Ascending aorta (tissue), 2 donors: ENCODE measurements around the gene EBF3. TPM values are rescaled to one million over a fixed set of nuclear protein-coding genes. Genes with fewer than 3 reads are reported as not detected.

Source experiments
- DNase-seq, 2 donors: peaks; one replicate each; pipeline ENCODE4 v3.0.0-alpha.2; 2019; ENCODE audit warnings: low spot score in 2 of 2
- H3K27ac ChIP-seq, 2 donors: fragments of 200-600 bp; sonication (generic); one replicate each; pipeline ENCODE4 v1.5.1; 2016 to 2017; ENCODE audit warnings: mild to moderate bottlenecking in 1 of 2
- H3K27me3 ChIP-seq: fragments of 200-600 bp; sonication (generic); one replicate; pipeline ENCODE4 v1.5.1; 2017
- H3K36me3 ChIP-seq, 2 donors: fragments of 200-600 bp; sonication (generic); one replicate each; pipeline ENCODE4 v1.5.1; 2016
- H3K4me1 ChIP-seq, 2 donors: fragments of 200-600 bp; sonication (generic); one replicate each; pipeline ENCODE4 v1.5.1; 2016 to 2017; ENCODE audit warnings: mild to moderate bottlenecking in 1 of 2
- H3K4me3 ChIP-seq, 2 donors: fragments of 200-600 bp; sonication (generic); one replicate each; pipeline ENCODE4 v1.5.1; 2016 to 2017; ENCODE audit warnings: mild to moderate bottlenecking in 1 of 2
- H3K9me3 ChIP-seq, 2 donors: fragments of 200-600 bp; sonication (generic); one replicate each; pipeline ENCODE4 v1.5.1; 2016
- intact Hi-C: fragments of 100-400 bp; cut with DNase I; formaldehyde crosslinking; loops from one replicate; pipeline ENCODE4 v1.15.1; 2023
- total RNA-seq: library from RNA; depleted of rRNA; stranded (reverse); fragments of >200 nt; gene quantifications from one replicate; pipeline ENCODE4 v1.1.0, GENCODE V29; 2016
- TF ChIP-seq, protein P1 (sequence below), 3 experiments: fragments of 200-600 bp in 2 of 3; fragments of 450-650 bp in 1 of 3; sonication (generic) in 2 of 3; IDR thresholded peaks; one replicate each; pipeline ENCODE4 v1.5.1; 2016 to 2019; ENCODE audit warnings: antibody characterized with exemption in 3 of 3, mild to moderate bottlenecking in 1 of 3, moderate library complexity in 1 of 3

Gene EBF3
- total RNA-seq, 1 donor from 2014 or later: 20.2 TPM

DNA sequence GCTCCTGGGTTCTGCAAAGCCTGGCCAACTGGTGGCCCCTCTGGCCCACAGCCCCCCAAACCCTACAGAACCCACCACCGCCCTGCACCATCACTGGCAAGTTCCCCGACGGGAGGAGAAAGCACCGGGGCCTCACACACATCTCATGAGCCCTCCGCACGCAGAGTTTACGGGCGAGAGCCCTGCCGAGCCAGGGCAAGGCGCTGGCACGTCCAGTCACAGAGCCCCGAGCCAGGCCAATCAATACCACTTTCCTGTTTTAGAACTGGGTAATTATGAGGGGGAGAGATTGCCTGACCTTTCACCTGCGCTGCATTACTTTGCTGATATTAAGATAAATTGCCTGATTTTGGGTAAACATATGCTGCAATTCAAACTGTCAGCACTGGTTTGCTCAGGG, 113.3 kb downstream of the EBF3 start:
- no peaks in the 10 kb centered on the region for H3K36me3 ChIP-seq
- TF ChIP-seq, protein P1, sequence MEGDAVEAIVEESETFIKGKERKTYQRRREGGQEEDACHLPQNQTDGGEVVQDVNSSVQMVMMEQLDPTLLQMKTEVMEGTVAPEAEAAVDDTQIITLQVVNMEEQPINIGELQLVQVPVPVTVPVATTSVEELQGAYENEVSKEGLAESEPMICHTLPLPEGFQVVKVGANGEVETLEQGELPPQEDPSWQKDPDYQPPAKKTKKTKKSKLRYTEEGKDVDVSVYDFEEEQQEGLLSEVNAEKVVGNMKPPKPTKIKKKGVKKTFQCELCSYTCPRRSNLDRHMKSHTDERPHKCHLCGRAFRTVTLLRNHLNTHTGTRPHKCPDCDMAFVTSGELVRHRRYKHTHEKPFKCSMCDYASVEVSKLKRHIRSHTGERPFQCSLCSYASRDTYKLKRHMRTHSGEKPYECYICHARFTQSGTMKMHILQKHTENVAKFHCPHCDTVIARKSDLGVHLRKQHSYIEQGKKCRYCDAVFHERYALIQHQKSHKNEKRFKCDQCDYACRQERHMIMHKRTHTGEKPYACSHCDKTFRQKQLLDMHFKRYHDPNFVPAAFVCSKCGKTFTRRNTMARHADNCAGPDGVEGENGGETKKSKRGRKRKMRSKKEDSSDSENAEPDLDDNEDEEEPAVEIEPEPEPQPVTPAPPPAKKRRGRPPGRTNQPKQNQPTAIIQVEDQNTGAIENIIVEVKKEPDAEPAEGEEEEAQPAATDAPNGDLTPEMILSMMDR (IDR thresholded peaks at IDR 0.05): no peak
- intact Hi-C loops: no loop called here
- H3K9me3 ChIP-seq: no peaks in the 10 kb centered on the region
- no peak overlapping the region for H3K27ac ChIP-seq
- no peak overlapping the region for H3K4me3 ChIP-seq
- no peaks in the 10 kb centered on the region for H3K27me3 ChIP-seq
- no peaks in the 10 kb centered on the region for H3K4me1 ChIP-seq
- DNase-seq: no peak

DNA sequence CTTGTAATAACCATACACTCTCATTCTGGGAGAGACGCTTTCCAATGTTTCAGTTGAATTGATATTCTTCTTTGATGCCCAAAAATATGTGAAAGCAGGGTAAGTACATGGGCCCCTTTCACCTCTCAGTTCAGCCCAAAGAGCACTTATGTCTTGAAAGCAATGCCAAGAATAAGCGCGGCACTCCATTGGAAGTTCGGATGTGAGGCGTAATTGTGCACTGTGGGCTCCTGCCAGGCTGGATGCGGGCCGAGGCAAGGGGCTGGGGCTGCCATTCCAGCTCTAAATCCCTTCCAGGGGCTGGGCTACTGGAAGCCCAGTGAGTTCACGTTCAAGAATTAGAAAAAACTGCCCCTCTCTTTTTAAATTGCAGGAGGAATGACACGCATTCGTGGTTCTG, 113.8 kb downstream of the EBF3 start:
- Histone ChIP-seq H3K4me3 (no peak overlapping the region), H3K27me3 (no peaks in the 10 kb centered on the region), H3K36me3 (no peaks in the 10 kb centered on the region), H3K27ac (no peak overlapping the region), H3K9me3 (no peaks in the 10 kb centered on the region), H3K4me1 (no peaks in the 10 kb centered on the region)
- intact Hi-C loops: no loop called here
- DNase-seq: no peak
- TF ChIP-seq, protein P1 (IDR thresholded peaks at IDR 0.05): no peak

DNA sequence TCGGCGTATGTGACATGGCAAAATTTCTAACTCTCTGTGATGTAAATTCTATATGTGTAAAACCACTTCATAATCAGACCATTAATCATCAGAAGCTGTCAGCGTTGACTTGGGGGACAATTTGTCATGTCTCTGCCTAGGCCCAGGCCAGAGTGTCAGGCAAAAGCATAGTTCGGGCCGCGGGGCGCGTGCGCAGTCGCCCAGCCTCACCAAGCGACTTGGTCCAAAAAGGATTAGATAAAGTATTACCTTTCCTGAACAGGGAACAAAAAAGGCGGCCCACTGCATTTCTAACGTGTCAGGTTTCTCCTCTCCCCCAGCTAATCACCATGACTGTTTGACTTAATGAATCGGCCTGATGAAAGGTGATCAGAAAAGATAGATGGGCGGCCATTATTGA, 114.2 kb downstream of the EBF3 start:
- H3K27ac ChIP-seq: no peak overlapping the region
- TF ChIP-seq, protein P1 (IDR thresholded peaks at IDR 0.05): no peak
- intact Hi-C loops: no loop called here

DNA sequence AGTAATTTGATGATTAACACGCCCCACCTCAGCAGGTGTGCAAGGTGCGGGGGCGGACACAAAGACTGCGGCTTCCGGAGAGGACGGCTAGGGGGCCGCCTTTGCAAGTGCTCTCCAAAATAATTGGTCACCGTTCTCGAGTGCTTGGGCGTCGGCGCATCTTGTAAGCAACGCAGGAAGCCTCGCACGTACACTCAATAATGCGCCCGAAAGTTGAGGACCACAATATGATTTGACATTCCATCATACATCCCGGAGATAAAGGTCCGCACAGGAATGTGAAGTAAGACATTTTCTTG, 114.7 kb downstream of the EBF3 start:
- no peak overlapping the region for H3K27ac ChIP-seq
- no peaks in the 10 kb centered on the region for H3K9me3 ChIP-seq
- TF ChIP-seq, protein P1 (IDR thresholded peaks at IDR 0.05): no peak
- no peaks in the 10 kb centered on the region for H3K36me3 ChIP-seq
- H3K4me3 ChIP-seq: no peak overlapping the region
- H3K27me3 ChIP-seq: no peaks in the 10 kb centered on the region
- no peak for DNase-seq
- no peaks in the 10 kb centered on the region for H3K4me1 ChIP-seq
- intact Hi-C loops: no loop called here

More for the DNA sequence above, 114.2 kb downstream of the EBF3 start:
- no peak for DNase-seq
- H3K36me3 ChIP-seq: no peaks in the 10 kb centered on the region
- H3K4me3 ChIP-seq: no peak overlapping the region
- no peaks in the 10 kb centered on the region for H3K4me1 ChIP-seq
- H3K27me3 ChIP-seq: no peaks in the 10 kb centered on the region
- no peaks in the 10 kb centered on the region for H3K9me3 ChIP-seq

DNA sequence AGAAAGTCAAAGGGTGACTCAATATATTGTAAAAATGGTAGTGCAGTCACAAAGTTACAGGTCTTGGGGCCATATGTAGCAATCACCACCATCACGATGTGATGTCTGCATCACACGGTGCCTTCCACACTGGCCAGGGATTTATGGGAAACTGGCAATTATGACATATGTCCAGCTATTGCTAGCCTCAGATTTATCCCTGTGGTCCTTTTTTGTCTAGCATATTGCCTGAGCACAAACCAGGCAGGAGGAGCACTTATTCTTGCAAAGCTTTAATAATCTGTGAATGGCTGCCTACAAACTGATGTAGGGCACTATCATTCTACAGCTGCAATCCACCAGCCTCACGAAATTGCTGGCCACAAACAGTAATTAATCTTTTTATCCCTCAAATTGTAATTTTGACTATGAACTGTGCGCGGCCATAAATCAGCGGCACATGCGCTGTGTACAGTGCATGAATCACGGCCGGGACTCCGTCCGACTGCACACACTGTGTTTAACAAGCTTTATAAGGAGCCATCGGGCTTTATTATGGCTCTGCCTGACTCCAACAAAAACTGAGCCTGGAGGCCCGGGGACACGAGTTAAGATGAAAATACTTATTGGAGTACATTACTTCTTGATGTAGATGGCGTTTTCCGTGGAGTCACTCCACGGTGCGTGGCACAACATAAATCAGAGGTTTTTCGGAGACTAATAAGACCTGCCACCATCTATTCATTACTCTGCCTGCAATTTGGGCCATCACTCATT, 115.2 kb downstream of the EBF3 start:
- TF ChIP-seq, protein P1 (IDR thresholded peaks at IDR 0.05): no peak
- H3K9me3 ChIP-seq: no peaks in the 10 kb centered on the region
- H3K27ac ChIP-seq: no peak overlapping the region
- no peaks in the 10 kb centered on the region for H3K4me1 ChIP-seq
- intact Hi-C loops: no loop called here
- H3K36me3 ChIP-seq: no peaks in the 10 kb centered on the region
- H3K27me3 ChIP-seq: no peaks in the 10 kb centered on the region
- H3K4me3 ChIP-seq: no peak overlapping the region
- peak in 1 of 2 donors; percentile 27 for DNase-seq
